Measurements from ENCODE around the gene CSNK1G1.

DNA sequence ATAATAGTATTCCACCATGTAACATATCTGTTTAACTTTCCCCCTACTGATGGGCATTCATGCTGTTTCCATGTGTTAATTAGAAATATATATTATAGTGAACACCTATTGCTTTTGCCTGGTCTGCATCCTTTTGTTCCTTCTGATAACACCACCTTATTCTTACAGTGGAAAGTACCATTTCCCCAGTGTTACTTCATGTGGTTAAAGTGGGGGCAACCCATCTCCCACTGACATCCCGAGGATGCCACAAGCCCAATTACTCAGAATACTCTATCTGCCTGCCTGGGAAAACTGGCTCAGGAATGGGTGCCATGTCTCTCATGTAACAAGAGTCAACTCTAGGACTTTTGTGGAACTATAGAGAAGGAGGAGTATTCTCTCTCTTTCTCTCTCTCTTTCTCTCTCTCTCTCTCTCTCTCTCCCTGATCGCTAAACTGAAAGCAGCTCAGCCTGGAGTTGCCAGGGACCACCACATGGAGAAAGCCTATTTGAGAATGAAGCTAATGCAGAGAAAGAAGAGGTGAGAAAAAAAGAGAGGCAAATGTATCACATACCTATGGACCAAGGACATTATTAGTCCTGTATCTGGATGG is 126.7 kb downstream of the CSNK1G1 start:
- TF ChIP-seq, protein P1, sequence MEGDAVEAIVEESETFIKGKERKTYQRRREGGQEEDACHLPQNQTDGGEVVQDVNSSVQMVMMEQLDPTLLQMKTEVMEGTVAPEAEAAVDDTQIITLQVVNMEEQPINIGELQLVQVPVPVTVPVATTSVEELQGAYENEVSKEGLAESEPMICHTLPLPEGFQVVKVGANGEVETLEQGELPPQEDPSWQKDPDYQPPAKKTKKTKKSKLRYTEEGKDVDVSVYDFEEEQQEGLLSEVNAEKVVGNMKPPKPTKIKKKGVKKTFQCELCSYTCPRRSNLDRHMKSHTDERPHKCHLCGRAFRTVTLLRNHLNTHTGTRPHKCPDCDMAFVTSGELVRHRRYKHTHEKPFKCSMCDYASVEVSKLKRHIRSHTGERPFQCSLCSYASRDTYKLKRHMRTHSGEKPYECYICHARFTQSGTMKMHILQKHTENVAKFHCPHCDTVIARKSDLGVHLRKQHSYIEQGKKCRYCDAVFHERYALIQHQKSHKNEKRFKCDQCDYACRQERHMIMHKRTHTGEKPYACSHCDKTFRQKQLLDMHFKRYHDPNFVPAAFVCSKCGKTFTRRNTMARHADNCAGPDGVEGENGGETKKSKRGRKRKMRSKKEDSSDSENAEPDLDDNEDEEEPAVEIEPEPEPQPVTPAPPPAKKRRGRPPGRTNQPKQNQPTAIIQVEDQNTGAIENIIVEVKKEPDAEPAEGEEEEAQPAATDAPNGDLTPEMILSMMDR (IDR thresholded peaks at IDR 0.05; ENCODE audit: low read depth, low read length): no peak
- no peak for TF ChIP-seq EZH2phosphoT487 (IDR thresholded peaks at IDR 0.05; ENCODE audit: low read depth)

Measured in OCI-LY3 (cell line).